ENCODE data around the gene MYL10. TPM values are rescaled to one million over a fixed set of nuclear protein-coding genes. Genes with fewer than 3 reads are reported as not detected.
A peak's percentile ranks its signal among the peaks of the same experiment; 100 is the strongest.

Gene MYL10
- total and polyA plus RNA-seq, 8 donors = not detected

GRCh38 chr7:101673315-101673714 is 44.2 kb upstream of the MYL10 start:
- no peaks in the 10 kb centered on the region for H3K36me3 ChIP-seq
- no peak overlapping the region for H3K27ac ChIP-seq
- no peak for TF ChIP-seq POLR2AphosphoS5 (IDR thresholded peaks at IDR 0.05)
- no peak for TF ChIP-seq CTCF (IDR thresholded peaks at IDR 0.05)
- no peak for TF ChIP-seq POLR2A (IDR thresholded peaks at IDR 0.05)
- no peak for TF ChIP-seq EP300 (IDR thresholded peaks at IDR 0.05)
- intact Hi-C loops (cut with DNase I; ENCODE audit: low total_unique reads) = no loop called here
- no peaks in the 10 kb centered on the region for H3K27me3 ChIP-seq
- no peak for DNase-seq
- peaks cover 0 to 8% (median 3%) of the 10 kb centered on the region in 4 donors for H3K9me3 ChIP-seq
- no peaks in the 10 kb centered on the region for H3K4me1 ChIP-seq
- H3K4me3 ChIP-seq = no peak overlapping the region

- TF ChIP-seq CTCF (IDR thresholded peaks at IDR 0.05) (no peak), EP300 (IDR thresholded peaks at IDR 0.05) (no peak), POLR2A (IDR thresholded peaks at IDR 0.05) (no peak), POLR2AphosphoS5 (IDR thresholded peaks at IDR 0.05) (no peak)
- 68 to 81% (median 78%) methylated on average over 12 of the region's 12 CpGs for WGBS, 5 donors
- intact Hi-C loops (cut with DNase I; ENCODE audit: low total_unique reads) = no loop called here
- no peak overlapping the region for H3K27ac ChIP-seq
- no peaks in the 10 kb centered on the region for H3K27me3 ChIP-seq
- peak in 1 of 2 donors; percentile 42 for DNase-seq
- H3K9me3 ChIP-seq = peaks cover 0 to 8% (median 3%) of the 10 kb centered on the region in 4 donors
- no peaks in the 10 kb centered on the region for H3K36me3 ChIP-seq
- H3K4me3 ChIP-seq = no peak overlapping the region
- no peaks in the 10 kb centered on the region for H3K4me1 ChIP-seq
These were observed 42.6 kb upstream of the MYL10 start for GRCh38 chr7:101671371-101672356.

GRCh38 chr7:101669307-101669706 is 40.2 kb upstream of the MYL10 start:
- WGBS, 5 donors = 83 to 90% (median 84%) methylated on average over 1 of the region's 1 CpG
- Histone ChIP-seq H3K36me3 (no peaks in the 10 kb centered on the region), H3K4me3 (no peak overlapping the region), H3K9me3 (peaks cover 0 to 8% (median 3%) of the 10 kb centered on the region in 4 donors), H3K4me1 (no peaks in the 10 kb centered on the region), H3K27ac (no peak overlapping the region), H3K27me3 (peaks cover 0 to 4% (median 0%) of the 10 kb centered on the region in 3 donors)
- TF ChIP-seq EP300 (IDR thresholded peaks at IDR 0.05) (no peak), POLR2A (IDR thresholded peaks at IDR 0.05) (no peak), POLR2AphosphoS5 (IDR thresholded peaks at IDR 0.05) (no peak), CTCF (IDR thresholded peaks at IDR 0.05) (no peak)
- DNase-seq = no peak
- intact Hi-C loops (cut with DNase I; ENCODE audit: low total_unique reads) = no loop called here

GRCh38 chr7:101668726-101669125 is 39.6 kb upstream of the MYL10 start:
- intact Hi-C loops (cut with DNase I; ENCODE audit: low total_unique reads) = no loop called here
- peaks cover 0 to 7% (median 3%) of the 10 kb centered on the region in 4 donors for H3K9me3 ChIP-seq
- DNase-seq = no peak
- no peaks in the 10 kb centered on the region for H3K4me1 ChIP-seq
- no peak overlapping the region for H3K4me3 ChIP-seq
- H3K36me3 ChIP-seq = no peaks in the 10 kb centered on the region
- 81 to 100% (median 84%) methylated on average over 2 of the region's 2 CpGs for WGBS, 5 donors
- TF ChIP-seq POLR2AphosphoS5 (IDR thresholded peaks at IDR 0.05) (no peak), CTCF (IDR thresholded peaks at IDR 0.05) (no peak), EP300 (IDR thresholded peaks at IDR 0.05) (no peak), POLR2A (IDR thresholded peaks at IDR 0.05) (no peak)
- no peak overlapping the region for H3K27ac ChIP-seq
- H3K27me3 ChIP-seq = peaks cover 0 to 7% (median 0%) of the 10 kb centered on the region in 3 donors
